Measurements from ENCODE around the gene CLEC5A.

DNA sequence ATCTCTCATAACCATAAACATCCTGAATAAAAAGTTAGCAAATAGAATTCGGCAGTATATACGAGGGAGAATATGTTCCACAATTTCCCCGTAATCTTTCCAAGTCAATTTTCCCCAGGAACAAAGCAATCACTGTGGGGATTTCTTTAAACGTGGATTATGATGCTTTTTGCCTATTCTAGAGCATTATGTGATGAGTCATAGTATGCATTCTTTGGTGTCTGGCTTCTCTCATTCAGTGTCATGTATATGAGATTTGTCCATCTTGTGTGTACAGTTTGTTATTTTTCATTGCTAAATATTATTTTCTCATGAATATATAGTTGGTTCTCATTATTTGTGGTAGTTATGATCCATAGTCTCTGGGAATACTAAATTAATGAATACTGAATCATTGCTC lies 40.5 kb downstream of the CLEC5A start:
- TF ChIP-seq POLR2AphosphoS5 (IDR thresholded peaks at IDR 0.05; ENCODE audit: low read depth): no peak
- TF ChIP-seq, protein P1, sequence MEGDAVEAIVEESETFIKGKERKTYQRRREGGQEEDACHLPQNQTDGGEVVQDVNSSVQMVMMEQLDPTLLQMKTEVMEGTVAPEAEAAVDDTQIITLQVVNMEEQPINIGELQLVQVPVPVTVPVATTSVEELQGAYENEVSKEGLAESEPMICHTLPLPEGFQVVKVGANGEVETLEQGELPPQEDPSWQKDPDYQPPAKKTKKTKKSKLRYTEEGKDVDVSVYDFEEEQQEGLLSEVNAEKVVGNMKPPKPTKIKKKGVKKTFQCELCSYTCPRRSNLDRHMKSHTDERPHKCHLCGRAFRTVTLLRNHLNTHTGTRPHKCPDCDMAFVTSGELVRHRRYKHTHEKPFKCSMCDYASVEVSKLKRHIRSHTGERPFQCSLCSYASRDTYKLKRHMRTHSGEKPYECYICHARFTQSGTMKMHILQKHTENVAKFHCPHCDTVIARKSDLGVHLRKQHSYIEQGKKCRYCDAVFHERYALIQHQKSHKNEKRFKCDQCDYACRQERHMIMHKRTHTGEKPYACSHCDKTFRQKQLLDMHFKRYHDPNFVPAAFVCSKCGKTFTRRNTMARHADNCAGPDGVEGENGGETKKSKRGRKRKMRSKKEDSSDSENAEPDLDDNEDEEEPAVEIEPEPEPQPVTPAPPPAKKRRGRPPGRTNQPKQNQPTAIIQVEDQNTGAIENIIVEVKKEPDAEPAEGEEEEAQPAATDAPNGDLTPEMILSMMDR (IDR thresholded peaks at IDR 0.05; ENCODE audit: insufficient read depth, low read length): no peak
- TF ChIP-seq, protein P2, sequence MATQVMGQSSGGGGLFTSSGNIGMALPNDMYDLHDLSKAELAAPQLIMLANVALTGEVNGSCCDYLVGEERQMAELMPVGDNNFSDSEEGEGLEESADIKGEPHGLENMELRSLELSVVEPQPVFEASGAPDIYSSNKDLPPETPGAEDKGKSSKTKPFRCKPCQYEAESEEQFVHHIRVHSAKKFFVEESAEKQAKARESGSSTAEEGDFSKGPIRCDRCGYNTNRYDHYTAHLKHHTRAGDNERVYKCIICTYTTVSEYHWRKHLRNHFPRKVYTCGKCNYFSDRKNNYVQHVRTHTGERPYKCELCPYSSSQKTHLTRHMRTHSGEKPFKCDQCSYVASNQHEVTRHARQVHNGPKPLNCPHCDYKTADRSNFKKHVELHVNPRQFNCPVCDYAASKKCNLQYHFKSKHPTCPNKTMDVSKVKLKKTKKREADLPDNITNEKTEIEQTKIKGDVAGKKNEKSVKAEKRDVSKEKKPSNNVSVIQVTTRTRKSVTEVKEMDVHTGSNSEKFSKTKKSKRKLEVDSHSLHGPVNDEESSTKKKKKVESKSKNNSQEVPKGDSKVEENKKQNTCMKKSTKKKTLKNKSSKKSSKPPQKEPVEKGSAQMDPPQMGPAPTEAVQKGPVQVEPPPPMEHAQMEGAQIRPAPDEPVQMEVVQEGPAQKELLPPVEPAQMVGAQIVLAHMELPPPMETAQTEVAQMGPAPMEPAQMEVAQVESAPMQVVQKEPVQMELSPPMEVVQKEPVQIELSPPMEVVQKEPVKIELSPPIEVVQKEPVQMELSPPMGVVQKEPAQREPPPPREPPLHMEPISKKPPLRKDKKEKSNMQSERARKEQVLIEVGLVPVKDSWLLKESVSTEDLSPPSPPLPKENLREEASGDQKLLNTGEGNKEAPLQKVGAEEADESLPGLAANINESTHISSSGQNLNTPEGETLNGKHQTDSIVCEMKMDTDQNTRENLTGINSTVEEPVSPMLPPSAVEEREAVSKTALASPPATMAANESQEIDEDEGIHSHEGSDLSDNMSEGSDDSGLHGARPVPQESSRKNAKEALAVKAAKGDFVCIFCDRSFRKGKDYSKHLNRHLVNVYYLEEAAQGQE (IDR thresholded peaks at IDR 0.05; ENCODE audit: insufficient replicate concordance, low read depth): no peak
- TF ChIP-seq GABPA (IDR thresholded peaks at IDR 0.05; ENCODE audit: low read depth): no peak

All from HL-60 (cell line).